Measurements from ENCODE around the gene CFD.
"Not testable (repeated sequence)": the region's sequence is repeated elsewhere in the genome, so short reads cannot be mapped to it uniquely, and the experiment has no call there.

Gene CFD

DNA sequence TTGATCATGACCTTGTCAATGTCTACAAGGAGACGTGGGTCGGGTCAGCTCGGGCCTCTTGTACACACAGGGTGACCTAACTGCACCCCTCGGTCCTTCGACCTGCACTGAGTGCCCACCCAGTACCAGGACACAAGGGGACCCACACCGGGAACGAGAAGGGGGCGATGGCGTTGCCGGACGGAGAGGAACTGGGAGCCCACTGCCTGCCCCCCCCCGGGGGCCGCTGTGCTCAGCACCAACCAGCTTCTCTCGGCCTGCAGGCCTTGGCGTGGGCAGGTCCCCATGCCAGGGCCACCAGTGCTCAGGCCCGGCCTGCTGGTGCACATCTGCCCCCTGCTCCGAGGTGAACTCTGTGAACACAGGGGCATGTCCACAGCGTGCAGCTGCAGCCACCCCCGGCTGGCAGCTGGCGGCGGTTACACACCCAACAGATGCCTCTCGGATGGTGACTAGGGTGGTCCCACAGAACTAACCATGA is 14.1 kb downstream of the CFD start:
- DNase-seq, result no peak

DNA sequence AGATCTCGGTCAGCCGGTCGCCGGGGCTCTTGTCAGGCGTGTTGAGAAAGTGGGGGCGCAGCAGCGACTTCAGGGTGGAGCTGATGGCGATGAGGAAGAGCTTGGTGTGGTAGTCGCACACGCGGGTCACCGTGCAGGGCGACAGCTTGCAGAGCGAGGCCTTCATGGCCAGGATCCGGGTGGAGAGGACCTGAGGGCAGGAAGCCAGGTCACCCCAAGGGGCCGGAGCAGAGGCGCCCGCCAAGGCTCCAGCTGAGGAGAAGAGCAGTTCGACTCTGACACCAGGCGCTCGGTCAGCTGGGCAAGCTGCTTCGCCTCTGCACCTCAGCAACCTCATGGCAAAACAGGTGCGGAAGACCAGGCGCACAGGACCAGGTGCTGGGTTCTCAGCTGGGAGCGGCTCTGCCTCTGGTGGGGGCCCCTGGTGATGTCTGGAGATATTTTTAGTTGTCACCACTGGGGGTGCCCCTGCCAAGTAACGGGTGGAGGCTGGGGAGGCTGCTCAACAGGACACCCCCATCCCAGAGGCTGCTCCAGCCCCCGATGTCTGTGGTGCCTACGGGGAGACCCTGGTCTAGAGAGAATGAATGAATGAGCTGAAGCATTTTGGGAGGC is 15.9 kb downstream of the CFD start:
- DNase-seq, result no peak

GRCh38 chr19:876089-876488 is 16.6 kb downstream of the CFD start:
- no peak for DNase-seq

- no peak for DNase-seq
Observed at GRCh38 chr19:876780-877314, 17.4 kb downstream of the CFD start.

DNA sequence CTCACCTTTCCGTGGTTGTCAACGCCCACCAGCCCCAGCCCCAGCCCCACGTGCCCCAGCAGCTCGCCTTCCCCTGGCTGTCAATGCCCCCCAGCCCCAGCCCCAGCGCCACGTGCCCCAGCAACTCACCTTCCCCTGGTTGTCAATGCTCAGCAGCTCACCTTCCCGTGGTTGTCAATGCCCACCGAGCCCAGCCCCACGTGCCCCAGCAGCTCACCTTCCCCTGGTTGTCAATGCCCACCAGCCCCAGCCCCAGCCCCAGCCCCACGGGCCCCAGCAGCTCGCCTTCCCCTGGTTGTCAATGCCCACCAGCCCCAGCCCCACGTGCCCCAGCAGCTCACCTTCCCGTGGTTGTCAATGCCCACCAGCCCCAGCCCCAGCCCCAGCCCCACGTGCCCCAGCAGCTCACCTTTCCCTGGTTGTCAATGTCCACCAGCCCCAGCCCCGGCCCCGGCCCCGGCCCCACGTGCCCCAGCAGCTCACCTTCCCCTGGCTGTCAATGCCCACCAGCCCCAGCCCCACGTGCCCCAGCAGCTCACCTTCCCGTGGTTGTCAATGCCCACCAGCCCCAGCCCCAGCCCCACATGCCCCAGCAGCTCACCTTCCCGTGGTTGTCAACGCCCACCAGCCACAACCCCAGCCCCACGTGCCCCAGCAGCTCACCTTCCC is 18.7 kb downstream of the CFD start:
- DNase-seq, result not testable (repeated sequence)

GRCh38 chr19:878751-879561 is 19.5 kb downstream of the CFD start:
- not testable (repeated sequence) for DNase-seq

- DNase-seq, result no peak
Observed at GRCh38 chr19:879711-880438, 20.4 kb downstream of the CFD start.

DNA sequence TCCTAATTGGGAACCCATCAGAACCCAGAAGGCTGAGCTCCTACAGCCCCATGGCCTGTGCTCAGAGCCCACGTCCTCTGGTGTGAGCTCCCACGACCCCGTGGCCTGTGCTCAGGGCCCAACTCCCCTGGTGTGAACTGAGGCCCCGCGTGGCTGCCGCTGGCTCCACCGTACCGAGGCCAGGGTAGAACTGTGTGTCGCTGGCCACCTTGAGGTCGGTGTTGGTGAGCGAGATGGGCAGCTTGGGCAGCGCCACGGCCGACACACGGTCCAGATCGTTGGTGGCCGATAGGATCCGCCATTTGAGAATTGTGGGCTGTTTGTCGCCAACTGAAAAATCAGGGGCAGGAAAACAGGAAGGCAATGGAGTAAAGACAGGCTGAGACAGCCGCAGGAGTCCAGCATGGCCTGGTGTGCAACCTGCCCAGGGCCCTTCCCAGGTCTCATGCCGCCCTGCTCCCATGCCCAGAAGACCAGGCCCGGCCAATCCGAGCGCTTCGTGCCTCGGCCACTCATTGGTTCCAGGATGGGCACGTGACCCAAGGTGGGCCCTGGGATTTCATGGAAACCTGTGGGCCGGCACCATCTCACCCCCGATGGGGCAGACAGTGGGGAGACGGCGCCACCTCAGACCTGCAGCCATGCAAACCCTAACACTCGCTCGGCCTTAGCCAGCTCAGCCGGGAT is 22.1 kb downstream of the CFD start:
- DNase-seq, result no peak

DNA sequence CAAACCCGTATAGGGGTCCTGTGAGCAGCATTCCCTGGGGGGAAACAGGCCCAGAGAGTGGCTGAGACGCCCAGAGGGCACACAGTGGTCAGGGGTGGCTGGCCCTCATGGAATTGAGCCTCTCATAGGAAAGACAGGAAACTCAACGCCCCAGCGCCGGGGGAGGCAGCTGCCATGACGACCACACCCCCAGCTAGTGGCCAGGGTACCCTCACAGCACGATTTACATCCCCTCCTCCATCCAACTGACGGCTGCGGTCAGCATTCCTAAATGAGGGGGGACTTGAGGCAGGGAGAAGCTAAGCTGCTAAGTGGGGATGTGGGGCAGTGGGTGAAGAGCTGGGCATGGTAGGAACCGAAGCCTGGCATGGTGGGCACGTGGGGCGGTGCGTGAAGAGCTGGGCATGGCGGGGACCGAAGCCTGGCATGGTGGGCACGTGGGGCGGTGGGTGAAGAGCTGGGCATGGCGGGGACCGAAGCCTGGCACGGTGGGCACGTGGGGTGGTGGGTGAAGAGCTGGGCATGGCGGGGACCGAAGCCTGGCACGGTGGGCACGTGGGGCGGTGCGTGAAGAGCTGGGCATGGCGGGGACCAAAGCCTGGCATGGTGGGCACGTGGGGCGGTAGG is 23.5 kb downstream of the CFD start:
- DNase-seq, result no peak

DNA sequence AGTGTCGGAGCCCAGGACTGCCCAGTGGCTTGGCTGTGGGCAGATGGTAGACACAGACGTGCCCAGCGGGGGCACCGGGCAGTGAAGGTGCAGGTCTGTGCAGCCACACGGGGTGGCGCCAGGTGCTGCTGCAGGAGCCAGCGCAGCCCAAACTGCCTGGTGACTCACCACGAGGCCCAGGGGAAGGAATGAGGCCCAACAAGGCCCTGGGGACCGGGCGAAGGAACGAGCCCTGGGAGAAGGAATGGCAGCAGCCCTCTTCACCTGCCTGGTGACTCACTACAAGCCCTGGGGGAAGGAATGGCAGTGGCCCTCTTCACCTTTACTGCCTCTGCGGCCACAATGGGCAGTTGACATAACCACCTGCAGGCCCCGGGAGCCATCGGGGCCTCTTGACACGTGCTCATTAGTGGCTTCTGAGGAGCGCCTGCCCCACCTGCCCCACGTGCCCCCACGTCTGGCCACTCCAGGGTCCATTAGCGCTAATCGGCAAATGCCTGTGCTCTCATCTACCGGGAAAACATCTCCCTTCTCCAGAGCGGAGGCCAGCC is 24.3 kb downstream of the CFD start:
- DNase-seq, result no peak

DNA sequence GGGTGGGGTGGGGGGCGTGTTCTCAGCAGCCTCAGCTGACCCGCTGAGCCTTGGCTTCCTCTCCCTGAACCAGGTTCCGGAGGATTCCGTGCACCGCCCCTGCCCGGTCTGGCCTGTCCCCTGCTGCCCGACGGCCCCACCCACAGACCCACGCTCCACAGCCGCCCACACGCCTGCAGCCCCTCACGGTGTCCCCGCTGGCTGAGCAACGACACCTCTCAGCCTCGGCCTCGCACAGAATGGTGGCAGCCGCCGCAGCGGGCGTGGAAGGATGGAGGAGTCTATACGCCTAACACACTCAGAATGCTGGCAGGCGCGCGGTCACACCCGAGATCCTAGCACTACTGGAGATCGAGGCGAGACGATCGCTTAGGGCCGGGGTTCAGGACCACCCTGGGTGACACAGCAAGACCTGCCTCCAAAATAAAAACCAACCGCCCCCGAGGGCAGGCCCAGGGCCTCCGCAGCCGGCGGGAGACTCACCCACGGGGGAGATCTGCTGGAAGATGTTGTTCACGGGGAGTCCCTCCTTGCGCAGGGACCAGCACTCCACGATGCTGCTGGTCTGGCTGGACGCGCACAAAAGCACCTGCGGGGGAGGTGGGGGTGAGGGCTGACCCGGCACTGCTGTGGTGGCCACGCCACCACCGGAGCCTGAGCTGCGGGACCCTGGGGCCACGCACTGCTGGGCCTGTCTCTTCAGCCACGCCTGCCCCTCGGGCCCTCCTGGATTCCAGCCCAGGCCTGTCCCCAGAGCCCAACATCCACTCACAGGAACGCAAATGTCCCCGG is 25.2 kb downstream of the CFD start:
- DNase-seq, result no peak

DNA sequence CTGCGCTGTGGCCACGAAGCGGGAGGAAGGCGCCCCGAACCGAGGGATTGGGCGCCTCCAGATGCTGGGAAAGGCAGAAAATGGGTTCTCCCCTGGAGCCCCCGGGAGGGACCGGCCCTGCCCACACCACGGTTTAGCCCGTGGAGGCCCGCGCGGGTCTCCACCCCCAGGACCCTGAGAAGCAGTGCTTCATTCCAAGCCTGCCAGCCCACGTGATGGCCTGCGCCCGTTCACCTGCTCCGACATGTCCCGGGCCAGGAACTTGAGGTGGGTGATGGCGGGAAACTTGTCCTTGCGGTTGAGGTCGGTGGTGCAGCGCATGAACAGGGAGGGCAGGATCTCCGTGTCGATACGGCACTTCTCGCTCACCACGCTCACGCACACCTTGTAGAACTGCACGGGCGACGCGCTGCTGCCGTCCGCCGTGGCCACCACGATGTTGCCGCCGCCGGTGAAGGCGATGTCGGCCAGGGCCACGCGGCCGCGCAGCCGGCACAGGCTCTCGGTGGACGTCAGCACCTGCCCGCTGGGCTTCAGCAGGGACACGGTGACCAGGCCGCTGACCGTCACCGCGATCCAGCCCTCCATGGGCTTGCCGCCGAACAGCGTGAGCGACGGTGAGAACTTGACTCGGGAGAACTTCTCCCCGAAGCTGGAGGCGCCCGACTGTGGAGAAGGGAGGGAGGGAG is 26.2 kb downstream of the CFD start:
- no peak for DNase-seq

- DNase-seq, result peak; percentile 37
Observed at GRCh38 chr19:887072-887471, 27.6 kb downstream of the CFD start.

- no peak for DNase-seq
Observed at GRCh38 chr19:887599-887998, 28.1 kb downstream of the CFD start.

DNA sequence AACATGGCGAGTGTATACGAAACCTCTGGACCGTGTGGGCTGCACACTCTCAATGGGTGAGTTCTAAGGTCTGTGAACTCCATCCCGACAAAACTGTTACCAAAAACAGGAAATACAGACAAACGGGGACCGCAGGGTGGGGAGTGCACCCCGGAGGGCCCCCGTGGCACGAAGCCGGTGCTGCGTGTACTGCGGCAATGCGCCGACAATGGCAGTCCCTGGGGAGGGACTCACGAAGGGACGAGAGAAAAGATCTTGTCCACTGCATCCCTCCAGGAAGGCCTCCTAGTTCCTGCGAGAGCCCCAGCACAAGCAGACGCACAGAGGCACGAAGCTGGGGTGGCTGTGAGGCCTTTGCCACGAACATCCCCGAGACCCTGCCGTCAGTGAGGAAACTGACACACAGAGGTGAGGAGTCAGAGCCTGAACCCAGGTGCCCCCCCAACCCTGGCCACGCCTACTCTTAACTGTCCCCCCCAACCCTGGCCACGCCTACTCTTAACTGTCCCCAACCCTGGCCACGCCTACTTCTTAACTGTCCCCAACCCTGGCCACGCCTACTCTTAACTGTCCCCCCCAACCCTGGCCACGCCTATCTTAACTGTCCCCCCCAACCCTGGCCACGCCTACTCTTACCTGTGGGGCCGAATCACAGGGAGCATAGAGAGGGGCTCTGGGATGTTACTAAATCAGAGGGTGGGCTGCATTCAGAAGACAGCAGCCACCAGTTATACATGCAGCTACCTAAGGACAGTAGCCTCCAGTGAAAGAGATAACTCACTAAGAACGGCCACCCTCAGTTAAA is 29.3 kb downstream of the CFD start:
- DNase-seq, result peak; percentile 72

DNA sequence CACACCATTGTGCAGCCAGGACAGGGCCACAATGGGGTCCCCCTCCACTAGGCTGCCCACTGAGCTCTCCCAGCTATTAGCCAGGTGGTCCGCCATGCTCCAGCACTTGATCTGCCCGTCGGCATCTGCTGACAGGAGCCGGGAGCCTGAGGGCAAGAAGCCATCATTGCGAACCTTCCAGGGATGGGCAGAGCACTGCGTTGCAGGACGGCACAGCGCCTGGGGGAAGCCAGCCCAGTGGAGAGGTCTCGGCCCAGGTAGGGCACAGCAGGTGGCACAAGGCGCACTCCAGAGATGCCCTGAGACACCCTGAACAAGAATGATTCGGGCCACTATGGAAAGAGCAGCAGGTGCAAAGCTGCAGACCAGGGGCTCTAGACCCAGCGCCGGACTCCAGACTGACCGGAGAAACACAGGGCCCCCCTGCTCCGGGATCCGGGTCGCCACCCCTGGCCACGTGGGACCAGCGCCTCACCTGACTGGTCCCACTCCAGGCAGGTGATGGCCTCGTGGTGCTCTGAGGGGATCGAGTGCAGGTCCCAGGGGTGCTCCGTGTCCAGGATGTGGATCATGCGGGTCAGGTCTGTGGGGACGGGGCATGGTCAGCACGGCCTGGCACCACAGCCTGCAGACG is 30.3 kb downstream of the CFD start:
- DNase-seq, result no peak

GRCh38 chr19:890831-891230 is 31.4 kb downstream of the CFD start:
- DNase-seq, result no peak

DNA sequence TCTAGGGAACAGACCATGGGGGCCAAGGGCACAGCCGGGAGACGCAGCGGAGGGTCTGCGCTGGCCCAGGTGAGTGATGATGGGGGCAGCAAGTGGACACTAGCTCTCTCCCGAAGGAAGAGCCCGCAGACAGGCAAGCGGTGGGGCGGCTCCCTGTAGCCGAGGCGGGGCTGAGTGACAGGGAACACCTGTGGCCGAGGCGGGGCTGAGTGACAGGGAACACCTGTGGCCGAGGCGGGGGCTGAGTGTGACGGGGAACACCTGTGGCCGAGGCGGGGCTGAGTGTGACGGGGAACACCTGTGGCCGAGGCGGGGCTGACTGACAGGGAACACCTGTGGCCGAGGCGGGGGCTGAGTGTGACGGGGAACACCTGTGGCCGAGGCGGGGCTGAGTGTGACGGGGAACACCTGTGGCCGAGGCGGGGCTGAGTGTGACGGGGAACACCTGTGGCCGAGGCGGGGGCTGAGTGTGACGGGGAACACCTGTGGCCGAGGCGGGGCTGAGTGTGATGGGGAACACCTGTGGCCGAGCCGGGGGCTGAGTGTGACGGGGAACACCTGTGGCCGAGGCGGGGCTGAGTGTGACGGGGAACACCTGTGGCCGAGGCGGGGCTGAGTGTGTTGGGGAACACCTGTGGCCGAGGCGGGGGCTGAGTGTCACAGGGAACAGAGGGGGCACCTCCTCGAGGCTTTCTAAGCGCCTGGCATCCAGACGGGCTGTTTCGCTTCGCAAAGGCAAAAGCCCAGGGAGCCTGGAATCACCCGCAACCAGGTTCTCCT is 32.1 kb downstream of the CFD start:
- not testable (repeated sequence) for DNase-seq
